Adipocyte (in vitro differentiated cells): ENCODE measurements around the gene NUTM2G.
"Not testable (repeated sequence)": the region's sequence is repeated elsewhere in the genome, so short reads cannot be mapped to it uniquely, and the experiment has no call there.

Experiments
- DNase-seq: peaks from one replicate; pipeline ENCODE4 v3.0.0-alpha.2; 2015; ENCODE audit warnings: low read depth
- H3K27me3 ChIP-seq: replicated peaks from 2 replicates; pipeline ENCODE4 v1.7.0; 2013; ENCODE audit warnings: mild to moderate bottlenecking, low read length, moderate library complexity; ENCODE audit not compliant: control insufficient read depth, insufficient read depth
- H3K36me3 ChIP-seq: 2 replicates; pipeline ENCODE4 v1.7.0; 2013; ENCODE audit warnings: low read length, mild to moderate bottlenecking, moderate library complexity; ENCODE audit not compliant: control insufficient read depth, insufficient read depth, severe bottlenecking
- H3K4me1 ChIP-seq: 2 replicates; pipeline ENCODE4 v1.7.0; 2013; ENCODE audit warnings: mild to moderate bottlenecking, low read length, moderate library complexity; ENCODE audit not compliant: control insufficient read depth, insufficient read depth
- H3K4me3 ChIP-seq: 2 replicates; pipeline ENCODE4 v1.7.0; 2013; ENCODE audit warnings: mild to moderate bottlenecking, low read length, moderate library complexity
- H3K9ac ChIP-seq: 2 replicates; pipeline ENCODE4 v1.7.0; 2013; ENCODE audit warnings: mild to moderate bottlenecking, low read length, moderate library complexity
- H3K9me3 ChIP-seq: 2 replicates; pipeline ENCODE4 v1.7.0; 2013; ENCODE audit warnings: mild to moderate bottlenecking, low read length, moderate library complexity; ENCODE audit not compliant: control insufficient read depth

The NUTM2G gene

DNA sequence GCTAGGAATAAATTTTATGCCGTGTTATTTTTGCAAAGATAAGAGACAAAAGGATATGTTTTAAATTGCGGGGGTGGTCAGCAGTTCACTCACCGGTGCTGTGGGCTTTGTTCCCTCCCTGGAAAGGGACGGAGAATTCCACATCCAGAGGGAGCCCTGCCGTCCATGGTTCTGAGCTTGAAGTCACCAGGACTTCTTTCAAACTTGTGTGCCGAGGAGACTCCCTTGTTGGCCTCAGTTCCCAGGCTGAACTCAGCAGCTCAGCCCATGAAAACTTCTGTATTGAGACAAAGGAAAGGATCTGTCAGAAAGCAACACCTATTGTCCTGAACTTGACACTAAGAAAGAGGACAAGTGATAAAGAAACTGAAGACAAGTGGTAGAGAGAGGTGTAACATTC lies 10.1 kb upstream of the NUTM2G start:
- H3K4me3 ChIP-seq, H3K4me1 ChIP-seq, H3K27me3 ChIP-seq, H3K9ac ChIP-seq, H3K36me3 ChIP-seq, DNase-seq, H3K9me3 ChIP-seq: not testable (repeated sequence)

DNA sequence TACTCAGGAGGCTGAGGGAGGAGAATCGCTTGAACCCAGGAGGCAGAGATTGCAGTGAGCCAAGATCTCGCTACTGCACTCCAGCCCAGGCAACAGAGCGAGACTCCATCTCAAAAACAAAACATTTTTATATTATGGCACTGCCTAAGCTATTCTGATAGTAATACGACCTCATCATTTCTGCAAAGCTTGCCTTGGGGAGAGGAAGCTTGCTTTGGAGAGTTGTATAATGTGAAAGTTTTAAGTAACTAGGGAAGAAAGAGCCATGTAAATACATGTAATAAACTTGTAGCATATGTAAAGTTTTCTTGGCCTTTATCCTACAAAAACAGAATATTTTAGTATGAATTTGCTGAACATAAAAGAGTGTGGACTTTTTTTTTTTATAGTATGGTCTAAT lies 7.8 kb upstream of the NUTM2G start:
- H3K4me3 ChIP-seq, H3K9ac ChIP-seq, H3K36me3 ChIP-seq, H3K9me3 ChIP-seq, H3K27me3 ChIP-seq, DNase-seq, H3K4me1 ChIP-seq: not testable (repeated sequence)

DNA sequence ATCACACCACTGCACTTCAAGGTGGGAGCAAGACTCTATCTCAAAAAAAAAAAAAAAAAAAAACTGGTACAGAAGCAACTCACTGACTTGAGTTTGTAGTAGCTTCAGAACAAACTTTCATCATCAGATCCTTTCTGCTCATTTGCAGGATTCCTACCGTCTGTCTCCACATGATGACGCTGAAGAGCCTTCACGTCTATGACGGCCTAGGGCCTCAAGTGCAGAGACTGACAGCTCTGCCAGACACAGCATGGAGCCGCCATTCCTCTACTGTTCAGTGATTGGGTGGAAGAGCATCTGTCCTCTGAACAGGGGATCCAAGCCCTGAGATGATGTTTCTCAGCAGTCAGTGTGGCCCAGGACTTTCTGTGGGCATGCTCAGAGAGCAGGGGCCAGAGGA lies 3.1 kb upstream of the NUTM2G start:
- H3K4me3 ChIP-seq, H3K4me1 ChIP-seq, DNase-seq, H3K36me3 ChIP-seq, H3K27me3 ChIP-seq, H3K9ac ChIP-seq, H3K9me3 ChIP-seq: not testable (repeated sequence)

DNA sequence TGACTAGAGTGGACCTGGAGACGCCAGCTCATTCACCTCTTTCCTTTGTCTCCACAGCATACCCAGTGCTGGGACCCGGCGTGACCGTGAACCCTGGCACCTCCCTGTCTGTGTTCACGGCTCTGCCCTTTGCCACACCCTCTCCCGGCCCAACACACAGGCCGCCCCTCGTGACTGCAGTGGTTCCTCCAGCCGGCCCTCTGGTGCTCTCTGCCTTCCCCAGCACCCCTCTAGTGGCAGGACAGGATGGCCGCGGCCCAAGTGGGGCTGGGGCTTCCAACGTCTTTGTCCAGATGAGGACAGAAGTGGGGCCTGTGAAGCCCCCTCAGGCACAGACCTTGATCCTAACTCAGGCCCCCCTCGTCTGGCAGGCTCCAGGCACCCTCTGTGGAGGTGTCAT lies 3.0 kb downstream of the NUTM2G start:
- not testable (repeated sequence) for H3K9me3 ChIP-seq, DNase-seq, H3K36me3 ChIP-seq, H3K9ac ChIP-seq, H3K27me3 ChIP-seq, H3K4me1 ChIP-seq, H3K4me3 ChIP-seq

DNA sequence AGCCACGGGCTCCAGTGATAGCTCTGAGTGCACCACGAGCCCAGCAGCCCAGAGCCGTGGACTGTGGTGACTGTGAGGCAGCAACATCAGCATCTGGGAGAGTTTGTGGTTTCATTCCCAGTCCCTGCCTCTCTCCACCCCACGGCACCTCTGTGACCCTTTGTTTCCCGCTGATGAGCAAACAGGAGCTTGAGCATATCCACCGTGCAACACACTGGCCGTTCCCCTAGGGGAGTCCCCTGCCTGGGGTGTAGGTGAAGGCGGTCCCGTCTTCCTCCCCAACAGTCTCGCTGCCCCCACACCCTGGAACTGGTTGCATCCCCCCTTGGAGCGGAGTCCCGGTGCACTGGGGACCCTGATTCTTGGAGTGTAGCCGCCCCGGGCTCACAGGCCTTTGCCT lies 5.5 kb downstream of the NUTM2G start:
- DNase-seq, H3K4me1 ChIP-seq, H3K36me3 ChIP-seq, H3K27me3 ChIP-seq, H3K9me3 ChIP-seq, H3K4me3 ChIP-seq, H3K9ac ChIP-seq: not testable (repeated sequence)

DNA sequence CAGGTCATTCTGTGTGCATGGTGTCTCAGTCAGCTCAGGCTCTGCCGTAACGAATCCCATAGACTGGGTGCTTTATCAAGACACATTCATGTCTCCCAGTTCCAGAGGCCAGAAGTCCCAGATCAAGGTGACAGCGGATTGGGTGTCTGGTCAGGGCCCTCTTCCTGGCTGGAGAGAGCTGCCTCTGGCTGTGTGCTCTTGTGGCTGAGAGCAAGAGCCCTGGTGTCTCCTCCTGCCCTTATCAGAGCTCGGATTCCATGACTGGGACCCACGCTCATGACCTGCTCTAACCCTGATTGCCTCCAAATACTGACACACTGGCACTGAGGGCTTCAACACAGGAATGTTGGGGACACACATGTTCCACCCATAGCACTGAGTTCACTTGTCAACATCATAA lies 6.1 kb downstream of the NUTM2G start:
- H3K4me1 ChIP-seq, H3K9ac ChIP-seq, H3K27me3 ChIP-seq, H3K9me3 ChIP-seq, H3K4me3 ChIP-seq, H3K36me3 ChIP-seq, DNase-seq: not testable (repeated sequence)

DNA sequence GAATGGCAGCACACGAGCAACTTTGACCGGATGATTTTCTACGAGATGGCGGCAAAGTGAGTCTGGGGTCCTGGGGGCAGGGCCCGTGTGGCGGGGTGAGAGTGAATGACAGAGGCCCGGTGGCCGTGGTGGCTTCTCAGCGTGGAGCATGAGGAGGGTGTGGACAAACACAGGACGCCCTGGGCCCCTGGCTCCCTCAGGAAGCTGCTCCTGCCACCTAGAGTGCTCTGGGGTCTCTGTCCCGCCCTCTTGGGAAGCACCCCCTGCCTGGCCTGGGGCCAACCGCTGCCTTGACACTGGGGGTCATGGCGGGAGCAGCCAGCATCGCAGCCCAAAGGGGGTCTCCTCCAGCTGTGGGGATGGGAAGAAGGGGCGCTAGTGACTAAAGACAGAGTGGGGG lies 6.8 kb downstream of the NUTM2G start:
- not testable (repeated sequence) for H3K27me3 ChIP-seq, H3K9ac ChIP-seq, H3K4me3 ChIP-seq, H3K9me3 ChIP-seq, H3K36me3 ChIP-seq, DNase-seq, H3K4me1 ChIP-seq

DNA sequence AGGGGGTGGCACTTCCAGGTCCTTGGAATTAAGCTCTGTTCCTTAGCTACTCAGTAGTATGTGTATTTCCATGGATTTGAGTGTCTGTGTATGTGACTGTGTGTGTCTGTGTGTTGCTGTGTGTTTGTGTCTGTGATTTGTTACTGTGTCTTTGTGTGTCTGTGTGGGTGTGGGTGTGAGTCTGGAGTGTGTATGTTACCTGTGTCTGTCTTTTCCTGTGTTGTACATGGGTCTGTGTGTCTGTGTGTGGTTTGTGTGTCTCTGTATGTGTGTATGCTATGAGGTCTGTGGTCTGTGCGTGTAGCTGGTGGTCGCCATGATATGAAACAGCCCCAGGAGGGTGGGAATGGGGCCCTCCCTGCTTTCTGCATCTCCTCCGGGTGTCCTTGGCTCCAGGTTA lies 8.8 kb downstream of the NUTM2G start:
- H3K9me3 ChIP-seq, H3K4me1 ChIP-seq, H3K4me3 ChIP-seq, H3K27me3 ChIP-seq, H3K36me3 ChIP-seq, DNase-seq, H3K9ac ChIP-seq: not testable (repeated sequence)

DNA sequence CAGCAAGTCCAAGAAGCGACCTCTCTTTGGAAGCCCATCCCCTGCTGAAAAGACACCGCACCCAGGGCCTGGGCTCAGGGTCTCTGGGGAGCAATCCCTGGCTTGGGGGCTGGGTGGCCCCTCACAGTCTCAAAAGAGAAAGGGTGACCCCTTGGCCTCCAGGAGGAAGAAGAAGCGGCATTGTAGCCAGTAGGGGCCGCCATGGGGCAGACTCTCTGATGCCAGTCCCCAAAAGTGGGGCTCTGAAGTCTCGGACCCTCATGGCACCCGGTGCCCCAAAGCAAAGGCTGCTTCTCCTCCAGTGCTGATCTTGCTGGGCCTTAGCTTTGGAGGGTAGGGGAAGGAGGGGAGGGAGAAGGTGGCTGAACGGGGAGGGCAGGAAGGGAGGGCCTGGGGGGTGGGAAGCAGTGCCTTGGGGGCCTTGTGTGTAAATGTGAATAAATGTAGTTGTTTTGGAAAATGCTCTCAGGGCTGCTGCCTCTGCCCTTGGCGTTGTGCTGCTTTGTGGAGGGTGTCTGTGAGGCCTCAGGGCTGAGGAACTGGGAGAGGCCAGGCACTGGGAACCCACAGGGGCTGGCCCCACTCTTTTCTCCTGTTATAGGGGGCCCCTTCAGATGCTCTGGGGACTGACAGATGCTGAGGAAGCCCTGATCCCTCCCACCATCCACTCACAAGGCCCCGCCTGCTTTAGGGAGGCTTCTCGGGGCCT lies 10.5 kb downstream of the NUTM2G start:
- H3K4me1 ChIP-seq, H3K36me3 ChIP-seq, H3K4me3 ChIP-seq, H3K9ac ChIP-seq, H3K27me3 ChIP-seq, DNase-seq, H3K9me3 ChIP-seq: not testable (repeated sequence)

DNA sequence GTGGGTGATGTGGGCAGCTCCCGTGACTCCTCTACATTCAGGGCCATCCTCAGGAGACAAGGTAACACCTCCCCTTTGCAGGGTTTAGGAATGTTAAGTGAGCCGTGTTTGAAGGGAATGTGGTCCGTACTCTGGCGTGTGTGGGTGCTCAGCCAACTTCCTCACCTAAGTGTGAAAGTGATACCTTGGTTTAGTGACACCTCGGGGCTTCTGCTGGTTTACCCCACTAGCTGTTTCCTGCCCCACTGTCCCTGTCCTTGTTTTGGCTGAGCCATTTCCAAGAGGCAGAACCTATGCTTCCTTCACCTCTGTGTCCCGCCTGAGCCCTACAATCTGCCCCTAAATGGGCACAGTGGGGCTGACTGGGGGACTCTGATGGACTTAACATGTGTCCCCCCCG lies 12.3 kb downstream of the NUTM2G start:
- H3K4me3 ChIP-seq, DNase-seq, H3K27me3 ChIP-seq, H3K4me1 ChIP-seq, H3K9me3 ChIP-seq, H3K9ac ChIP-seq, H3K36me3 ChIP-seq: not testable (repeated sequence)

DNA sequence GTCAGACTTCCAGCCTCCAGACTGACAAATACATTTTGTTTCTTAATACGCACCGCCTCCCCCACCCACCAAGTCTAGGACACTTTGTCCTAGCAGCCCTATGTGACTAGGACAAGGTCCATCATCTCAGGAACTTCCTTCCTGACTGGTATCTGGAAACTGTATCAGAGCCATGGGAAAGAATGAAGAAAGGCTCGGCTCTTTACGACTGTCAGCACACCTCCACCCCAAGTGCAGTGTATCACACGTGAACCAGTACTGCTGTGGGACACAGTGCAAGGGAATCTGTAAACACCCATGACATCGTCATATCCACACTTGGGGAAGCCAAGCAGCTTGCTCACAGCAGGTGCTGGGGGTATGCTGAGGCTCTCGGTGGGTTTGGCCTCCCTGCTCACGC lies 13.0 kb downstream of the NUTM2G start:
- not testable (repeated sequence) for H3K27me3 ChIP-seq, H3K9me3 ChIP-seq, H3K9ac ChIP-seq, DNase-seq, H3K4me3 ChIP-seq, H3K4me1 ChIP-seq, H3K36me3 ChIP-seq

DNA sequence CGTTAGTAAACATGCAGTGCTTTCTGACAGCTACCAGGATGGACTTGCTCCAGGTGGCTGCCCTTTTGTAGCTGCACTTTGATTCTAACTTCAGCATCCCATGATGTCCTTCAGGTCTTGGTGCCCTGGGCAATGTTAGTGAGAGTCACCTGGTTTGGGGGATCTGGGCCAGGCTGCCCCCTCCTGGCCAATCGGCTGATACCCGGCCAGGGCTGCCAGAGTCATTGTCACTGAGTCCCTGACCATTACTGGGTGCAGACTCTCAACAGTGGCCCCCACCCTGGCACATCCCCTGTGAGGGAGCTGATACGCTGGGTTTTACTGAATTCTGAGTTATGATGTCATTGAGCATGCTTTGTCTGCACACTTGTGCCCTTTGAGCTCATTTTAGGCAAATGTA lies 13.5 kb downstream of the NUTM2G start:
- H3K4me1 ChIP-seq, H3K9ac ChIP-seq, H3K36me3 ChIP-seq, DNase-seq, H3K27me3 ChIP-seq, H3K4me3 ChIP-seq, H3K9me3 ChIP-seq: not testable (repeated sequence)
